ENCODE measurements around the gene SLC41A2. TPM values are rescaled to one million over a fixed set of nuclear protein-coding genes. Genes with fewer than 3 reads are reported as not detected.

The SLC41A2 gene
- total and polyA plus RNA-seq, 2 experiments from 2014 or later: 8.9 to 29.6 TPM

DNA sequence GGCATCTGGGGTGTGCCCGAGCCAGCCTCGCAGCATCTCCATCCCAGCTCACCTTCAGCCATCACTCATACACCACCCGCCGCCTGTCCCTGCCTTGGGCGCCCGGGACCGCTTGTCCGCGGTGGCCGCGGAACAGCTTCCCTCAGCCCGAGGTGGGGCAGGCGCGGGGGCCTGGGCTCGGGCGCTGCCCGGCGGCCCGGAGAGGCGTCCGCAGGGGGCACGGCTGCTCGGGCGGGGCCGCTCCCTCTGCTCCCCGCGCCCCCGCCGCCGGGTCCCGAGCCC, 430 bp downstream of the SLC41A2 start:
- Histone ChIP-seq H3K4me2 (ENCODE audit: unreplicated experiment) (peak overlapping the region; percentile 82), H3K9ac (peak overlapping the region; percentile 90), H3K9me3 (ENCODE audit: low read depth) (no peaks in the 10 kb centered on the region), H4K20me1 (ENCODE audit: insufficient read depth) (no peaks in the 10 kb centered on the region), H3K4me3 (peak overlapping the region; percentile 96), H3K9me2 (ENCODE audit: insufficient read depth) (no peaks in the 10 kb centered on the region), H3F3A (ENCODE audit: insufficient read depth) (peaks cover 24% of the 10 kb centered on the region), H3K27ac (peak overlapping the region; percentile 85; the same call in 1 of the 2 replicates), H3K27me3 (replicated peaks; ENCODE audit: insufficient read depth) (no peaks in the 10 kb centered on the region), H3K36me3 (ENCODE audit: low read depth) (no peaks in the 10 kb centered on the region), H3K79me2 (ENCODE audit: insufficient read depth) (no peaks in the 10 kb centered on the region; the same call in 1 of the 2 replicates), H3K4me1 (ENCODE audit: insufficient read depth) (peaks cover 28% of the 10 kb centered on the region), H2AFZ (peak overlapping the region; percentile 94)
- 0 to 1% methylated on average over 2 to 12 of the region's 31 CpGs for WGBS, 2 experiments (ENCODE audit: low coverage in 1 of 2, low lambda C conversion rate in 2 of 2, missing lambda C conversion rate in 2 of 2)
- in situ Hi-C loops (cut with MboI): no loop called here
- peak; percentile 55 for DNase-seq
- TF ChIP-seq EZH2phosphoT487 (IDR thresholded peaks at IDR 0.05; ENCODE audit: insufficient read depth, low read depth): no peak
- TF ChIP-seq EZH2 (IDR thresholded peaks at IDR 0.05; ENCODE audit: insufficient read depth, poor library complexity, severe bottlenecking): no peak

- Histone ChIP-seq H3F3A (ENCODE audit: insufficient read depth) (peaks cover 24% of the 10 kb centered on the region), H2AFZ (peak overlapping the region; percentile 94), H3K4me3 (peak overlapping the region; percentile 96), H3K27me3 (replicated peaks; ENCODE audit: insufficient read depth) (no peaks in the 10 kb centered on the region), H4K20me1 (ENCODE audit: insufficient read depth) (no peaks in the 10 kb centered on the region), H3K79me2 (ENCODE audit: insufficient read depth) (no peaks in the 10 kb centered on the region; the same call in 1 of the 2 replicates), H3K36me3 (ENCODE audit: low read depth) (no peaks in the 10 kb centered on the region), H3K9me2 (ENCODE audit: insufficient read depth) (no peaks in the 10 kb centered on the region), H3K27ac (no peak overlapping the region), H3K9ac (peak overlapping the region; percentile 90), H3K4me1 (ENCODE audit: insufficient read depth) (peaks cover 28% of the 10 kb centered on the region), H3K9me3 (ENCODE audit: low read depth) (no peaks in the 10 kb centered on the region), H3K4me2 (ENCODE audit: unreplicated experiment) (peak overlapping the region; percentile 82)
- in situ Hi-C loops (cut with MboI): no loop called here
- WGBS, 2 experiments (ENCODE audit: low coverage in 1 of 2, low lambda C conversion rate in 2 of 2, missing lambda C conversion rate in 2 of 2): 33 to 34% methylated on average over 13 of the region's 13 CpGs
- DNase-seq: peak; percentile 13
- TF ChIP-seq EZH2 (IDR thresholded peaks at IDR 0.05; ENCODE audit: insufficient read depth, poor library complexity, severe bottlenecking) (no peak), EZH2phosphoT487 (IDR thresholded peaks at IDR 0.05; ENCODE audit: insufficient read depth, low read depth) (no peak)
Observed at GRCh38 chr12:104956870-104957718, 996 bp downstream of the SLC41A2 start.

GRCh38 chr12:104955703-104956102, 2.4 kb downstream of the SLC41A2 start:
- no peak overlapping the region for H3K27ac ChIP-seq
- no peaks in the 10 kb centered on the region for H3K36me3 ChIP-seq (ENCODE audit: low read depth)
- TF ChIP-seq EZH2 (IDR thresholded peaks at IDR 0.05; ENCODE audit: insufficient read depth, poor library complexity, severe bottlenecking): no peak
- TF ChIP-seq EZH2phosphoT487 (IDR thresholded peaks at IDR 0.05; ENCODE audit: insufficient read depth, low read depth): no peak
- no peaks in the 10 kb centered on the region for H3K27me3 ChIP-seq (replicated peaks; ENCODE audit: insufficient read depth)
- in situ Hi-C loops (cut with MboI): no loop called here
- WGBS, 2 experiments (ENCODE audit: low coverage in 1 of 2, low lambda C conversion rate in 2 of 2, missing lambda C conversion rate in 2 of 2): 96 to 98% methylated on average over 2 of the region's 2 CpGs
- H3F3A ChIP-seq (ENCODE audit: insufficient read depth): peaks cover 21% of the 10 kb centered on the region
- H2AFZ ChIP-seq: no peak overlapping the region
- H3K9me2 ChIP-seq (ENCODE audit: insufficient read depth): no peaks in the 10 kb centered on the region
- no peak overlapping the region for H3K4me2 ChIP-seq (ENCODE audit: unreplicated experiment)
- H3K9ac ChIP-seq: no peak overlapping the region
- H3K4me1 ChIP-seq (ENCODE audit: insufficient read depth): peaks cover 34% of the 10 kb centered on the region
- H4K20me1 ChIP-seq (ENCODE audit: insufficient read depth): no peaks in the 10 kb centered on the region
- no peaks in the 10 kb centered on the region for H3K9me3 ChIP-seq (ENCODE audit: low read depth)
- H3K79me2 ChIP-seq (ENCODE audit: insufficient read depth): no peaks in the 10 kb centered on the region; the same call in 1 of the 2 replicates
- no peak overlapping the region for H3K4me3 ChIP-seq
- no peak for DNase-seq

DNA sequence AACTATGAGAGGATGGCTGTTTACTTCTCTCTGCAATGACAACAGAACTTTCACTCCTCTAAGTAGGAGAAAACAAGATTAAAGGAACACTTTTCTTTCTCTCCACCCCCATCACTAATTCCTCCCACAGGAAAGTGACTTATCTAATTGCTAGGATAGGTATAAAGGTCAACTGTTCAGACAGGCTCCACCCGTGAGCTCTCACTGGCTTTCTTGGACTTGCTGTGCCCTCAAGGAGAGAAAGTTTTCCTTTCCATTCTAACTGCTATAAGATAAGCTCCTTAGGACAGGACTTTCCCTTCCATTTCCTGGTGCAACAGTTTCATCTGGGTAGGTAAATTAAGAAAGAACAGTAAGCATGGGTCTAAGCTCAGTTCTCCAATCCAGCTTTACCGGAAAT, 4.8 kb downstream of the SLC41A2 start:
- H3K4me3 ChIP-seq: no peak overlapping the region
- H3K9ac ChIP-seq: no peak overlapping the region
- H2AFZ ChIP-seq: no peak overlapping the region
- no peaks in the 10 kb centered on the region; the same call in 1 of the 2 replicates for H3F3A ChIP-seq (ENCODE audit: insufficient read depth)
- WGBS, 2 experiments (ENCODE audit: low coverage in 1 of 2, low lambda C conversion rate in 2 of 2, missing lambda C conversion rate in 2 of 2): 81 to 93% methylated on average over 2 of the region's 2 CpGs
- in situ Hi-C loops (cut with MboI): no loop called here
- no peaks in the 10 kb centered on the region for H3K27me3 ChIP-seq (replicated peaks; ENCODE audit: insufficient read depth)
- TF ChIP-seq EZH2 (IDR thresholded peaks at IDR 0.05; ENCODE audit: insufficient read depth, poor library complexity, severe bottlenecking) (no peak), EZH2phosphoT487 (IDR thresholded peaks at IDR 0.05; ENCODE audit: insufficient read depth, low read depth) (no peak)
- H3K36me3 ChIP-seq (ENCODE audit: low read depth): no peaks in the 10 kb centered on the region
- H3K4me2 ChIP-seq (ENCODE audit: unreplicated experiment): no peak overlapping the region
- H3K9me3 ChIP-seq (ENCODE audit: low read depth): no peaks in the 10 kb centered on the region
- H4K20me1 ChIP-seq (ENCODE audit: insufficient read depth): no peaks in the 10 kb centered on the region
- no peaks in the 10 kb centered on the region; the same call in 1 of the 2 replicates for H3K79me2 ChIP-seq (ENCODE audit: insufficient read depth)
- H3K9me2 ChIP-seq (ENCODE audit: insufficient read depth): no peaks in the 10 kb centered on the region
- DNase-seq: no peak
- no peak overlapping the region for H3K27ac ChIP-seq
- H3K4me1 ChIP-seq (ENCODE audit: insufficient read depth): peaks cover 18% of the 10 kb centered on the region

Measured in GM23248 (cell line).